ENCODE results near the gene TSPOAP1. TPM values are rescaled to one million over a fixed set of nuclear protein-coding genes. Genes with fewer than 3 reads are reported as not detected.

Gene TSPOAP1
- polyA plus RNA-seq, 1 donor: 62.3 TPM

- no peak for DNase-seq
Measured at GRCh38 chr17:58330538-58330996, 2.0 kb upstream of the TSPOAP1 start.

DNA sequence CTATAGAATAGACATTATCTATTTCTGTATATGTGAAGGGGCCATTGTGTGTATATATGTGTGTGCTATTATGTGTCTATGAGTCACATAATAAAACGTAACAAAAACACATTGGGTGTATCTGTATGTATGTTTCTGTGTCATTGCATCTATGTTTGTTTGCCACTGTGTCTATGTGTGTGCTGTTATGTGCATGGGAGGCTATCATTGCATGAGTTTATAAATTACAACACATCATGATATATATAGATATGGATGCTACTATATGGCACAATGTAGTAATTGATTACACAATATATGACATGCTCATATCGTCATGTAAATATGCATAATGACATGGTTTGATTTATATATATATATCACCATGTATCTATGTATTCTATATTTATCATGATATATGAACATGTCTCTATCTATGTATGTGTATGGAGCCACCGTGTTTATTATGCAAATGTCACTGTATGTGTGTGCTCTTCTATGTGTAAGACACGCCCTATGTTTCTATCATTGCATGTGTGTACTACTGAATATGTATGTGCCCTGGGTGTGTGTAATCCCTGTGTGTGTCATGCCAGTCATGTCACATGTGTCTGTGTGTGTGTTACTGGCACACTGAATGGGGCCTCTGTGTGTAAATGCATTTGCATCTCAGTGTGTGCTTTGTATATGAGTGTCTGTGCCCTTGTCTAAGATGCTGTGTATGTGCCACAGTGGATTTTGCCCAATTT is 1.4 kb upstream of the TSPOAP1 start:
- no peak for DNase-seq

DNA sequence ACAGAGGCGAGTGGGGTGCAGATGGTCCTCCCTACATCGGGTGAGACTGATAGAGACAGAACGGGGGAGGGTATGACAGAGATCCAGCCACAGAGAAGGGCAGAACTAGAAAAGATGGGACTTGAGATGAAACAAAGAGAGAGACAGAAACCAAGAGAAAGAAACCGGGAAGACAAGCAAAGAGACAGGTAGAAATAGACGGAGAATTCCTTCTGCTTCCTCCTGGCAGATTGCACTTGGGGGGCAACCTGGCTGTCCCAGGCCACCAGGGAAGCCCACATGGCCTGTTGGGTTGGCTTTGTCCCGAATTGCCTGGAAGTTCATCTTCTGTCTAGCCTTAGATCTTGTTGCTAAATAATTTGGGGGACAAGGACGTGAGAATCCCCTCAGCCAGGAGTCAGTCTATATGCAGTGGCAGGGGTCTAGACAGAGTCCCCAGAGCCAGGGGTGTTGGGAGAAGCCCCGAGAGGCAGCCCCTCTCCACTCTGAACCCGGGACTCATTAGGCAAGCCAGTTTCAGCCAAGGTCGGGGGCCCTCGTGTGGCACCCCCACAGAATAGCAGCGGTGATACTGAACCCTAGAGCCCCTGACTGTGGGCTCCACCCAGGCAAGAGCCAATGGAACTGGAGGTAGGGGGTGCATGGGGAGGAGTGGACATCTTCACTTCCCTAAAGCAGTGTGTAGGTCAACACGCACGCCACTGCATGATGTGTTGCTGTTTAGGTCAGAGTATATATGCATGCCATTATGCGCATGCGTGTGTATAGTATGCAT is 627 bp upstream of the TSPOAP1 start:
- DNase-seq: no peak

DNA sequence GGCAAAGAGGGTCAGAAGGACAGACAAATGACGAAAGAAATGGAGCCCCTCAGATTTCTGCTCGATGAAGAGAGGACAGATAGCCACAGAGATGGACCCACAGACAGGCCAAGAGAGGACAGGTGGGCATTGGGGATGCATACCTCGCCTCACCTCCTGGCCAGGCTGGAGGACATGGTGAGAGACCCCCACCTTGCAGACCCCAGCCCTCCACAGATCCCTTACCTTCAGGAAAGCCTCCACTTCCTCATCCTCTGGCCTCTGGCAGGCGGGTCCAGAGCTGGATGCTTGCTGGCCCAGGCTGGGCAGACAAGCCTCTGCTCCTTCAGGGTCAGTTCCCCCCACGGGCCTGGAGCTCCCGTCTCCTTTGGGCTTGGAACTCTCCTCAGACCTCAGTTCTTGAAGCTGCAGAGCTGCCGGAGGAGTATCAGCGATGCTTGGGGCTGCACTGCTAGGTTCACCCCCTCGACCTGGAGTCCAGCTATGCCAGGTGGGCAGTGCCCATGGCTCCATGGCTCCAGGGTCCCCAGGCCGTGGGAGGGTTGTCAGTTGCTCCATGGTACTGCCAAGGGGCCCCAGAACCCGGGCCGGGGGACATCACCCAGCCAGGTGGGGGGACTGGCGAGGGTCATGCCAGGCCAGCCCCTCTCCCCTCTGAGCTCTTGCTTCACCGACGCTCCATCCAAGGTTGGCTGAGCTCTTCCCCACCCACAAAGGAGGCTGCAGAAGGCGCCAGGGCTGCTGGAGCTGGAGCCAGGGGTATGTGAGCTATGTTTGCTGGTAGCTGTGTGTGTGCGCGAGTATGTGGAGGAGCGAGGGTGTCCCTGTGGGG is 1.0 kb downstream of the TSPOAP1 start:
- no peak for DNase-seq

DNA sequence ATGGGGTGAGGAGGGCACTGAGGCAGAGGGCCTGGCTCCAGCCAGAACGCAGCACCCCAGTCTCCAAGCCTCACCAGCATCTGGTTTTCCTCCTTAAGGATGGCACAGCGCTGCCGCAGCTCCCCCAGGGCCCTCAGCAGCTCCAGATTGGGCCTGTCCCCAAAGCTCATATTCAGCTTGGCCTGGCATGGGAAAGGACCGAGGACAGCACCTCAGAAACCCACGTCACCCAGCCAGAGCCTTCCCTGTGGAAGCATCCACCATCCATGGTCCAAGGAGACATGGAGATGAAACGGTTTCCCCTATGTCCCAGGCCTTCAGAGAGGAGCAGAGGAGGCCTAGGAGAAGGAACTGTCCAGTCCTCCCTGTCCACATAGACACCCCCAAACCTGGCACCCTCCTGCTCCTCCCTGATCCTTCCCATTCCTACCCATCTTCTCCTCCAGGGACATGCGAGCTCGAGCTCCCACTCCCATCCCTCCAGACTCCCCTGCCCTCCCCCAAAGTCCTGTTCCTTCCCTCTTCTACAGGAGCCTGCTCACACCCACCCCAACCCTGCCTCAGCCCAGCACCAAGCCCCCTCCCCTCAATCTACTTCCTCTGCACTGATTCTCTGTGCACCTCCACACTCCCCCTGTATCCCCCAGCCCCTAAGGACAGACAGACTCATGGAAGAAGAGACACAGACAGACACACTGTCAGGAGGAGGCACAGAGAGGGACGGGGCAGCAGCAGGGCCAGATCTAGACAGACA is 1.8 kb downstream of the TSPOAP1 start:
- no peak for DNase-seq

DNA sequence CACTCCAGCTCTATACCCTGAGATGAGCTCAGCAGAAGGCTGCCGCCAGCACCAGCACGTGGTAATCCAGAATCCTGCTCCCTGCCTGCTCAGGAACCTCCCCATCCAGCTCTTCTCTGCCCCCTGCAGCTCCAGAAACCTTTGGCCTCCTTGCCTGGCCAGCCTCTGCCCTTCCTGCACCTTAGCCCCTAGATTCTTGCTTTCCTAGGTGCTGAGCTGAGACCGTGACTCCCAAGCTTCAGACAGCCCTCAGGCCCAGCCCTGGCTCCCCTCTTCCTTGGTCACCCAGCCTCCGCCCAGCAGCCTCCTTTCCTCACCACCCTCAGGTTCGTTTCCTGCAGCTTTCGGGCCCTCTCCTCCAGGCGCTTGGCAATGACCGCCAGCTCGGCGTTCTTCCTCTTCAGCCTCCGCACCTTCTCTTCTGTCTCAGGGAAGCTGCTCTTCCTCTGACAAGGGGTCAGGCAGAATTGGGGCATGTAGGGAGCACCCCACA is 2.6 kb downstream of the TSPOAP1 start:
- no peak for DNase-seq

DNA sequence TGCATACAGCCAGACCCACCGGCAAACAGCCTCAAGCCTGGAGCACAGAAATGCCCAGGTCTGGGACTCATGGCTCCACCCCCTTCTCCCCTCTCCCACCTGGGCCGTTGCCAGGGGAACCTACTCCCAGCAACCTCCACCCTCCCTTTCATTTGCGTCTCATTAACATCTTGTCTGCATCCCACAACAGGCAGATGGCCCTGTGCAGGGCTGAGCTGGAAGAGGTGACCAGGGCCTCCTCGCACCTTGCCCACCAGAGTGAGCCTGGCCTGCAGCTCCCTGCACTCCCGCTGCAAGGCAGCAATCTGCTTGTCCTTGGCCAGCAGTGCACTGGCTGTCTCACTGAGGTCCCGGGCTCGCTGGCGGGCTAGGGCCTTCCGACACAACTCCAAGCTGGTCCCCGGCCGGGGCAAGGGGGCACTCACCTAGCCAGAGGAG is 3.3 kb downstream of the TSPOAP1 start:
- DNase-seq: no peak

DNA sequence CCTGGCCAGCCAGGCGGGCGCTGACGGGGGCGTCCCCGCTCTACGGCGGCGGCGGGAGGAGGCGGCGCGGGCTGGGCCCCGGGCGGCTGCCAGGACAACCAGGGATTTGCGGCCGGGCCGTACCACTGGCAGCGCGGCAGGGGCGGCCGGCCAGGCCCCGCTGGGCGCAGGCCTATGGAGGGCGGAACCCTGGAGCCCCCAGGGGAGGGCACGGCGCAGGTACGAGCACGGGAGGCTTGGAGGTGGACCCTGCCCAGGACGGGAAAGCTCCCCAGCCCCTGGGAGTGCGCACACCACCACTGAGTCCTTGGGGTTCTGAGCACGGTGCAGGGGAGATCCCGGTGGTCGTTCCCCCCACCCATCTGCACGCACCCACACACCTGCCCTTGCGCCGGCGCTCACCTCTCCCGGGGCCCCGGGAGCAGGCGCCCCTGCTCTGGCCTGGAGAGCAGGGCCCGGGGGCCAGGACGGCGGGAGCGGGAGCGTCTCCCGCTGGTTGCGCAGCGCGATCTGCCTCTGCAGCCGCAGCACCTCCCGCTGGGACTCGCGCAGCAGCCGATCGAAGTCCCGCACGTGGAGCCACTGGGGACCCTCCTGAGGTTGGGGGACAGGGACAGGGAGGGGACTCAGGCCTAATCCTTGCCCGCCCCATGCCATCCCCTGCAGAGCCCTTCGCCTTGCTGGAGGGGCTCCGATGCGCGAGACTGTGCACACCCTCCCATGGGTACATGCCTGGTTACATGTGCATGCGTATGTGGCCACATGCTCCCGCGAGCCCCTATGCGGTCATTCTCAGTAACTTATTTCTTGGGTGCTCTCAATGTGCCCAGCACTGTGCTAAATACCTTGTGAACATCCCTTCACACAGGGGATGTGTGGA is 3.9 kb downstream of the TSPOAP1 start:
- peak; percentile 46 for DNase-seq

- DNase-seq: no peak
Measured at GRCh38 chr17:58324056-58324408, 4.6 kb downstream of the TSPOAP1 start.

GRCh38 chr17:58323366-58324055 is 5.1 kb downstream of the TSPOAP1 start:
- DNase-seq: no peak

DNA sequence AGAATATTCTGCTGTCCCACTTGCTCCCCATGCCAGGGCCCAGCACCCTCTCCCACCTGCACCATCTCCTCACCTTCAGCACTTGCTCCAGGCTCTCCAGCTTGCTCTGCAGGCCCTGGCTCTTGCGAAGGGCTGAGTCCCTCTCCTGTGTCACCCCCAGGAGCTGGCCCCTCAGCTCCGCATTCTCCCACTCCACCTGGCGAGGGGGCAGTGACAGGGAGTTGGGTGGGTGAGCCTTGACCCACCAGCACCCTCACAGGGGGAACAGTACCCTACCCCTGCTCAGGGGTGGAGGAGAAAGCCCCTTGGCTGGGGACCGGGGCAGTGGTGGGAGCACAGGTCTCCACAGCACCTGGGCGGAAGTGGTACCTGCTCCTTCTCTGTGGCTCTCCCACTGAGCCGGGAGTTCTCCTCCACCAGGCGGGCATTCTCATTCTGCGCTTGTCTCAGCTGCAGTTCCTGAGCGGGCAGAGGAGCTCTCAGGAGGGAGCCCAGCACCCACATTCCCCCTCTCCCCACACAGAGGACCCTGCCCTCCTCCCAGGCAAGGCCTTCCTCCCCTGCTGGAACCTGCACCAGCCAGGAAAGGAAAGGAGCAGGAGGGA is 5.9 kb downstream of the TSPOAP1 start:
- no peak for DNase-seq

DNA sequence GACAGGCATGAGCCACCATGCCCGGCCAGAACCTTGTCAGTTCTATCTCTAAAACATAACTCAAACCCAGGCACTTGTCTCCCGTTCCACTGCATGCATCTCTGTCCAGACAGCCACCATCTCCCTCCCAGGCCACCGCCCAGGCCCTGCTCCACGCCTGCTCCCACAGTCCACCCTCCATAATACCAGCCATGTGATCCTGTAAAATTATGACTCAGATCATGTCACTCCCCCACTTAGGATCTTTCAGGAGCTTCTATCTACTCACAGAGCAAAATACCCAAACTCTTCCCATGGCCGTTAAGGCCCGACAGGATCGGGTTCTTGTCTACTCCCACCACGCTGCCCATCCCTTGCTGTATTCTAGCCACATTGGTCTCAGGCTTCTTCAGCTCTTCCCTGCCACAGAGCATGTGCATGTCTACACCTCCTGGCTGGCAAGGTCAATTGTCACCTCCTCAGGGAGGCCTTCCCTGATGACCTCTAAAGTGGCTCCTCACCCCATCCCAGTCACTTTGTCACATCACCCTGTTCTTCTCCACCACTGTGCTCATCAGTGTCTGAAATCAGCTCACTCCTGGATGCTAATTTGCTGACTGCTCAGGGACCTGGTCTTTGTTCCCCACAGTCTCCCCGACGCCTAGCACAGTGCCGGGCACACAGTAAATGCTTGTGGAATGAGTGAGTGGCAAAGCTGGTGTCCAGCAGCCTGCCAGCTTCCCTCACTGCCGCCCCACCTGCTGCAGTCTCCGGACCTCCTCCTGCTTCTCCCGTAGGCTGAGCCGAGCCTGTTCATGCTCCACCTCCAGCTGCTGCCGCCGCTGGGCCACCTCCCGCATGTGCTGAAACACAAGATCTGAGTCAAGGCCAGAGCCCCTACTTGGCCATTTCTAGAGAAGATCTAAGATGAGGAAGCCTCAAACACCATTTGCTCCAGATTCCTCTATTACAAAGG is 6.7 kb downstream of the TSPOAP1 start:
- no peak for DNase-seq

DNA sequence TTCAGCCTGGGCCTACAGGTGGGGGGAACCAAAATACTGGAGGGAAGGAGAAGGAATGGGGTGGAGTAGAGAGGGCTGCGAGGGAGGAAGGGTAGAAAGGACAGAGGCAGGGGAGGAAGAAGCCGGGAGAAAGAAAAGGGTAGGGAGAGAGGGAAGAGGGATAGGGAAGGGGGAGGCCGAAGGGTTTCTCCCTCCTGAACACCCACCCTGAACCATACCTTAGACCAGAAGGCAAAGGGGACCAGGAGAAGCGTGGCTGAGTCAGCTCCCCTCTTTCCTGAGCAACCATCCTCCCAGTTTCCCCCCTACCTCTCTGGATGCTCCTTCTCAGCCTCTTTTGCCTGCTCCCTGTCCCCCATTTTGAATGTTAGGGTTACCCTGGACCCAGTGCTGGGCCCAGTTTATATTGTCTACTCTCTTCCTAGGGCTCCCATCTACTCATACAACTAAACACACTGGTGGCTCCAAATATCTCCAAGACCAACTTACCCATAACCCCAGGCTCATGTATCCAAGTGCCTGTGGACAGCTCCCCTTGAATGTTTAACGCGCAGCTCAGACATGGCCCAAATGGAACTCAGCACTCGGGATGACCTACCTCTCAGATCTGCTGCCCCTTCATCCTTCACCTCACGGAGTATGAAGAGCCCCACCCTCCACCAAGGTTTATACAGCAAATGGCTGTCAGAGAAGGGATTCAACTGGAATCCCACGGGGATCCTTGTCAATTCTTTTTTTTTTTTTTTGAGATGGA is 7.8 kb downstream of the TSPOAP1 start:
- DNase-seq: no peak

- no peak for DNase-seq
Measured at GRCh38 chr17:58320163-58320558, 8.4 kb downstream of the TSPOAP1 start.

- no peak for DNase-seq
Measured at GRCh38 chr17:58319173-58320162, 9.1 kb downstream of the TSPOAP1 start.

- DNase-seq: no peak
Measured at GRCh38 chr17:58318627-58319172, 9.9 kb downstream of the TSPOAP1 start.

Data from left kidney (tissue), 2 donors.